GM11168 (cell line): ENCODE data around the gene DGKZ.

Source experiments
- in situ Hi-C: fragments of 300-500 bp; cut with MboI; formaldehyde crosslinking; loops from one replicate; pipeline ENCODE4 v1.12.0; 2022; ENCODE audit warnings: low sequenced_read_pairs; ENCODE audit not compliant: unreplicated experiment

The DGKZ gene

GRCh38 chr11:46322759-46323158 lies 24.5 kb upstream of the DGKZ start:
- in situ Hi-C loops = no loop called here

DNA sequence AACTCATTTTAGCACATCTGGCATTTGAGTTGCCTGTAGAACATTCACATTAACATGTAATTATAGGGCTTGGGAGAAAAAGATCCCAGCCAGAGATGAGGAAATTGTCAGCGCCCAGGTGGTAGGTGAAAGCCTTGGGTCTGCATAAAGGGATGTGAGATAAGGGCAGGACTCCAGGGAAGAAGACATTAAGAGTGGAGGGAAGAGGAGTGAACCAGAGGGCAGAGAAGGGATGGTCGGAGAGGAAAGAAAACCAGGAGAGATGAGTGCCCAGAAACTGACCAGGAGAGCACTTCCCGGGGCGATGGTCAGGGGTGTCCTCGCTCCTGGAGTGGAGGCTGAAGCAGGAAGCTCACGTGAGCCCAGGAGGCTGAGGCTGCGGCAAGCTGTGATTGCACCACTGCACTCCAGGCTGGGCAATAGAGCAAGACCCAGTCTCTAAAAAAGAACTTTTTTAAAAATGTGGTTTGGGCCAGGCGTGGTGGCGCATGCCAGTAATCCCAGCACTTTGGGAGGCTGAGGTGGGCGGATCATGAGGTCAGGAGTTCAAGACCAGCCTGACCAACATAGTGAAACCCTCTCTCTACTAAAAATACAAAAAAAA lies 20.3 kb upstream of the DGKZ start:
- in situ Hi-C loops = no loop called here

DNA sequence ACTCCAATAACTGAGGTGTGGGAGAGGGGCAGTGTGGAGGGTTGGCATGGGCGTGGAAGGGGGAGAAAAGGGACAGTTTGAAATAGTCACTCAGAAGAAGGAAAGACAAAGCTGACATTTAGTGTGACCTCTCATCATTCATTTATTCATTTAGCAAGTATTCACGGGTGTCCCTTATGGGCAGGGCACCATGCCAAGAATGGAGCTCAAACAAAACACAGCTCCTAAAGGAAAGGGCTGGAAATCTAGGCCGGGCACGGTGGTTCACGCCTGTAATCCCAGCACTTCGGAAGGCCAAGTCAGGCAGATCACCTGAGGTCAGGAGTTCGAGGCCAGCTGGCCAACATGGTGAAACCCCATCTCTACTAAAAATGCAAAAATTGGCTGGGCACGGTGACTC lies 19.4 kb upstream of the DGKZ start:
- in situ Hi-C loops = no loop called here

GRCh38 chr11:46330154-46330553 lies 17.1 kb upstream of the DGKZ start:
- in situ Hi-C loops = no loop called here

DNA sequence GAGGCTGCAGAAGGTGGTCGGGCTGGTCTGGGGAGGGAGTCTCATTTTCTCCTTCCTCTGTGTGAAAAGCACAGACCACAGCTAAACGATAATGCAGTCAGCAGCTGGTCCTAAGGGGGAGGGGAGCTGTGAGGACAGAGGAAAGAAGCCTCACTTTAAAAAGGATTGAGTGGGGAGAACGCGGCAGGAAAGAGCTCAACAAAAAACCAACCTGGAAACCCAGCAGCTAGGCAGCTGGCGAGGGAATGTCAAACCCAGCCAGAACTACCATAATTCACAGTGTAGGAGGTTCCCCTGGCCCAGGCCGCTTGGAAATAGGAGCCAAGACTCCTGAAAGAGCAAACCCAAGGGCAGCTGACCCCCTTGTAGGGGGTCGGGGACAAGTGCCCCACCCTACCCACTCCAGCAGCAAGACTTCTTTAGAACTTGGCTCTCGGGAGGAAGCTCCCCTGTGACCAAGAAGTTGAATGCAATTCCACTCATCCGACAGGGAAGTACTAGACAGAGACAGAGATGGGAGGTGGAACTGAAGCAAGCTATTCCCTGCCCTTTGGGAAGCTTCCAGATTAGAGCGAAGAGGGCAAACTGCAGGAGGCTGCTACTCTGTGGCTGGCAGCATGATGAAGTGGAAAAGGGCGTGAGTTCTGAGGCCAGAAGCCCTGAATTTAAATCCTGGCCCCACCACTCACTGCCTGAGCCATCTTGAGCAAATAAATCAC lies 16.5 kb upstream of the DGKZ start:
- in situ Hi-C loops = no loop called here

- in situ Hi-C loops = no loop called here
Measured at GRCh38 chr11:46331282-46331984, 15.8 kb upstream of the DGKZ start.

GRCh38 chr11:46332093-46332567 lies 15.1 kb upstream of the DGKZ start:
- in situ Hi-C loops = no loop called here

- in situ Hi-C loops = no loop called here
Measured at GRCh38 chr11:46332568-46333393, 14.5 kb upstream of the DGKZ start.

GRCh38 chr11:46333394-46333947 lies 13.8 kb upstream of the DGKZ start:
- in situ Hi-C loops = no loop called here

DNA sequence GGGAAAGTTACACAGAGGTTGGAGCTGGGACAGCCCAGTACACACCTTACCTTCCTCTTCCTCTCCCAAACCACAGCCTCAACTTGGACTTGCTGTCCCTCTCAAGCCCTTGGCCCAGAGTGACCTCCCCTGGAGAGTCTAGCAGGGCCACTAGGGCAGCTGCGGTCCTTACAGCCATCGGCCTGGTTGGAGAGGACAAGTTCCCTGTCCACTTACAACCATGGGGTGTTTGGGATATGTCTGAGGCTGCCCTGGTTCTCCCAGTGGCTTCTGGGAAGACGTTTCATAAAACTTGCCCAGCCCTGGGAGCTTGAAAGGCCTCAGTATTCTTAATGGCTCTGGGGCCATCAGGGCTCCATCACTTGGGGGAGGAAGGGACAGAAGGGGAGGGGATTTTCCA lies 13.1 kb upstream of the DGKZ start:
- in situ Hi-C loops = no loop called here

- in situ Hi-C loops = no loop called here
Measured at GRCh38 chr11:46335271-46335670, 12.0 kb upstream of the DGKZ start.

DNA sequence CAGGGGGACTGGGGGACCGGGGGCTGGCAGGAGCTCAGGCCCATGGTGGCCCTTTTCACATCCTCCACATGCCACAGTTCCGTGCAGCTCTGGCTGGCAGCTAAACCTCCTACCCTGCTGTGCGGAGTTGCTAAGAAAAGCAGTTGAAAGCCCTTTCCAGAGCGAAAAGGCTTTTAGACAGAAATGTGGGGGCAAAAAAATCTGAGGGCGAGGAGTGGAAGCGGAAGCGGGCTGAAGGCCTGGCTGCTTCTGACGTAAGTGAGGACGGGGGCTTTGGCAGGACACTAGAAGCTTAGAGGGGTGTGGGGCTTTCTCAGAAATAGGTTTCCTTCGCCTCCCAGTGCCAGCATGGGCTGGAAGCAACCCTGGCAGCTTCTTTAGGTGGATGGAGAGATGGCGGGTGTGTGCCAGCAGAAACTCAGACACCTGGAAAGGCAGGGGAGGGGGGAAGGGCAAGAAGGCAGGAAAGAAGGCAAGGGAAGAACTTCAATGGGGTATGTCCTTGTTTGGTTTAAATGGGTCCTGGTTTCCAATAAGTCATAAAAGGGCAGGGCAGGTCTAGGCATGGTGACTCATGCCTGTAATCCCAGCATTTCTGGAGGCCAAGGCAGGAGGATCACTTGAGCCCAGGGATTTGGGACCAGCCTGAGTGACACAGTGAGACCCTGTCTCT lies 11.2 kb upstream of the DGKZ start:
- in situ Hi-C loops = no loop called here

DNA sequence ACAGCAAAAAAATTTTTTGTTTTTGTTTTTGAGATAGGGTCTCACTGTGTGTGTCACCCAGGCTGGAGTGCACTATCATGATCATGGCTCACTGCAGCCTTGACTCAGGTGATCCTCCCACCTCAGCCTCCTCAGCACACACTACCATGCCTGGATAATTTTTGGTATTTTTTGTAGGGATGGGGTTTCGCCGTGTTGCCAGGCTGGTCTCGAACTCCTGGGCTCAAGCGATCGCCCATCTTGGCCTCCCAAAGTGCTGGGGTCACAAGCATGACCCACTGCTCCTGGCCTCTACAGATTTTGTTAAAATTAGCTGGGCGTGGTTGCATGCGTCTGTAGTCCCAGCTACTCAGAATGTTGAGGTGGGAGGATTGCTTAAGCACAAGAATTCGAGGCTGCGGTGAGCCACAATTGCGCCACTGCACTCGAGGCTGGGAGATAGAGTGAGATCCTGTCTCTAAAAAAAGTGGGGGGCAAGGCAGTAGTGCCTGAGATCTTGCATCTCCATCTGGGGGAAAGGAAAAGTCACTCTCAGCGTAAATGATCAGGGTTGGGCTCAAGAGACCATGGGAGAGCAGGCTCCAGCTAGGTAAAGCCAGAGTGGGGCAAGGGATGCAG lies 10.6 kb upstream of the DGKZ start:
- in situ Hi-C loops = no loop called here

GRCh38 chr11:46337626-46338345 lies 9.5 kb upstream of the DGKZ start:
- in situ Hi-C loops = no loop called here

DNA sequence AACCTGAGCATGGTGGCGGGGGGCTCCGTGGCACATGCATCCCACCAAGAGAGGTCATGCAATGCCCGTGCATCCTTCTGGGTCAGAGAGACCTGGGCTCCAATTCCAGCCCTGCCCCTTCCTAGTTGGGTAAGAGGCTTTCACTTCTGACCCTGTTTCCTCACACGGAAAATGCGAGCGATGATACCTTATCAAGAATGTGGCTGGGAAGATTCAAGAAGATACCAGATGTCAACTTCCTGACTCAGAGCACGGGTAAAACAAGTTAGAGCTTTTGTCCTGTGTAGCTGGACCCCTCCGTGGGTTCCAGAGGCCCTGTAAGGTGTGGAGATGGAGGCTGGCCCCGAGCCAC lies 8.7 kb upstream of the DGKZ start:
- in situ Hi-C loops = no loop called here

DNA sequence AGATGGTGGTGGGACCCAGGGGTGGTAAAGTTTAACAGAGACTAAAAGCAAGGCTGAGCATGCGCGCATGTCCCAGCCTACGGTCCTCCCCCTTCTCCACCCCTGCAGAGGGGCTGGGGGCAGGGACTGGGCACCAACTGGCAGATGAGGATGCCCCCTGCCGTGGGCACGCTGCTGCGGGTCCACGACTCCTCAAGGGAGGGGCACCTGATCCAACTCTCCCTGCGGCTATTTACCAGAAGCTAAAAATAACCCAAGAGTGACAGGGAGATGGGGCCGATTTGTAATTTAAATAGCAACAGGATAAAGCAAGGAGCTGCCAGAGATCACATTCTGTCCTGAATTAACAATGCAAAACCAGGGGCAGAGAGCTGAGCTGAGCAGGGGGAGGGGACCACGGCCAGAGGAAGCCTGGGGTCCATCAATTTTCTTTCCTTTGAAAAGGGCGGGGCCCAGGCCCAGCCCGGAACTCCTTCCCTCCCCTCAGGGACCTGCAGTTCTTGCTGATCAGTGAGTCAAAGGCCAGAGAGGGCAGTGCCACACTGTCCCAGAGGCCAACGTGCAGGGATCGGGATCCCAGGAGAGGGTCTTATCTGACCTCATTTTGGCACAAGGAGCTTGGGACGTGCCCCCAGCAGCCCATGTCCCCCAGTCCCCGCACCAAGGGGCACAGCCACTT lies 8.1 kb upstream of the DGKZ start:
- in situ Hi-C loops = no loop called here

- in situ Hi-C loops = no loop called here
Measured at GRCh38 chr11:46339816-46340215, 7.4 kb upstream of the DGKZ start.

- in situ Hi-C loops = no loop called here
Measured at GRCh38 chr11:46341454-46341853, 5.8 kb upstream of the DGKZ start.
